Right renal cortex interstitium (tissue), 3 donors: ENCODE data around the gene NALCN. TPM values are rescaled to one million over a fixed set of nuclear protein-coding genes. Genes with fewer than 3 reads are reported as not detected.
A peak's percentile ranks its signal among the peaks of the same experiment; 100 is the strongest.

Experiments used
- DNase-seq, 3 donors: peaks; one replicate each; pipeline ENCODE4 v3.0.0-alpha.2; 2013; ENCODE audit warnings: low read depth in 3 of 3, low spot score in 2 of 3
- polyA plus RNA-seq, 3 donors: library from polyadenylated mRNA; unstranded; fragments of 120-200 nt; gene quantifications; one replicate each; pipeline ENCODE4 v1.2.1, GENCODE V29; 2013; ENCODE audit not compliant: insufficient read length in 3 of 3

Gene NALCN
- polyA plus RNA-seq, 3 donors, result 0.75 to 1.1 (median 0.95) TPM

- no peak for DNase-seq
Observed at GRCh38 chr13:101211261-101211660, 205.0 kb downstream of the NALCN start.

- no peak for DNase-seq
Observed at GRCh38 chr13:101210774-101211173, 205.5 kb downstream of the NALCN start.

GRCh38 chr13:101209206-101209893 lies 207.0 kb downstream of the NALCN start:
- no peak for DNase-seq

GRCh38 chr13:101205408-101205807 lies 210.9 kb downstream of the NALCN start:
- DNase-seq, result no peak

GRCh38 chr13:101204270-101205020 lies 211.9 kb downstream of the NALCN start:
- no peak for DNase-seq

GRCh38 chr13:101202590-101202989 lies 213.7 kb downstream of the NALCN start:
- DNase-seq, result no peak

GRCh38 chr13:101190976-101191375 lies 225.3 kb downstream of the NALCN start:
- no peak for DNase-seq

- no peak for DNase-seq
Observed at GRCh38 chr13:101190337-101190736, 226.0 kb downstream of the NALCN start.

- no peak for DNase-seq
Observed at GRCh38 chr13:101185606-101186005, 230.7 kb downstream of the NALCN start.

- DNase-seq, result no peak
Observed at GRCh38 chr13:101181076-101181685, 235.1 kb downstream of the NALCN start.

- no peak for DNase-seq
Observed at GRCh38 chr13:101179021-101179420, 237.3 kb downstream of the NALCN start.

- DNase-seq, result no peak
Observed at GRCh38 chr13:101178406-101178805, 237.9 kb downstream of the NALCN start.

GRCh38 chr13:101170306-101170705 lies 246.0 kb downstream of the NALCN start:
- DNase-seq, result no peak

GRCh38 chr13:101157261-101157660 lies 259.0 kb downstream of the NALCN start:
- DNase-seq, result no peak

GRCh38 chr13:101155920-101156319 lies 260.4 kb downstream of the NALCN start:
- DNase-seq, result no peak

- DNase-seq, result no peak
Observed at GRCh38 chr13:101152184-101152583, 264.1 kb downstream of the NALCN start.

GRCh38 chr13:101150998-101151397 lies 265.3 kb downstream of the NALCN start:
- DNase-seq, result no peak

- DNase-seq, result no peak
Observed at GRCh38 chr13:101149735-101150384, 266.4 kb downstream of the NALCN start.

GRCh38 chr13:101146101-101146898 lies 270.0 kb downstream of the NALCN start:
- DNase-seq, result no peak

GRCh38 chr13:101144808-101145419 lies 271.4 kb downstream of the NALCN start:
- DNase-seq, result peak in 2 of 3 donors; percentile 25 to 32
